ENCODE measurements around the gene PPP1R14C. TPM values are rescaled to one million over a fixed set of nuclear protein-coding genes. Genes with fewer than 3 reads are reported as not detected.

Gene PPP1R14C
- total RNA-seq, 1 donor from 2014 or later, result 0.46 TPM

DNA sequence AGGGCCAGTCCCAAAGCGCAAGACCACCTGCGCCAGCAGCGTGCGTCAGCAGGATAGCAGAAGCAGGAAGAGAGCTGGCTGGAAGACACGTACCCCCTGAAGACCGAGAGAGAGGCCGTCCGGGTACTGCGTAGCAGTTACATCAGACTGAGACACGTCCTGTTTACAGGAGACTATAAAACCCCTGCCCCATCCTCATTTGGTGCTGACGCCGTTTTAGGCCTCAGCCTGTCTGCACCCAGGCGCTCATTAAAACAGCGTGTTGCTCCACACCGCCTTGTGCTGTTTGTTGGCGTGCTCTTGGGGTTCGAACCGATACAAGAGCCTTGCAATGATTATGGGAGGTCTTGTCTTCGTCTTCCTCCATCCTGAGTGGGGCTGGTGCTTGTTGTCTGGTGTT, 42.1 kb upstream of the PPP1R14C start:
- H3K4me3 Mint-ChIP-seq (ENCODE audit: unreplicated experiment), result no peak overlapping the region
- H3K27ac Mint-ChIP-seq (ENCODE audit: unreplicated experiment), result no peak overlapping the region
- H3K9me3 Mint-ChIP-seq (ENCODE audit: unreplicated experiment), result no peaks in the 10 kb centered on the region
- no peak for DNase-seq (ENCODE audit: extremely low spot score, unreplicated experiment)
- H3K36me3 Mint-ChIP-seq (ENCODE audit: unreplicated experiment), result no peaks in the 10 kb centered on the region
- H3K27me3 Mint-ChIP-seq (ENCODE audit: unreplicated experiment), result peaks cover 22% of the 10 kb centered on the region
- H3K4me1 Mint-ChIP-seq (ENCODE audit: unreplicated experiment), result no peaks in the 10 kb centered on the region
- TF ChIP-seq, protein P1, sequence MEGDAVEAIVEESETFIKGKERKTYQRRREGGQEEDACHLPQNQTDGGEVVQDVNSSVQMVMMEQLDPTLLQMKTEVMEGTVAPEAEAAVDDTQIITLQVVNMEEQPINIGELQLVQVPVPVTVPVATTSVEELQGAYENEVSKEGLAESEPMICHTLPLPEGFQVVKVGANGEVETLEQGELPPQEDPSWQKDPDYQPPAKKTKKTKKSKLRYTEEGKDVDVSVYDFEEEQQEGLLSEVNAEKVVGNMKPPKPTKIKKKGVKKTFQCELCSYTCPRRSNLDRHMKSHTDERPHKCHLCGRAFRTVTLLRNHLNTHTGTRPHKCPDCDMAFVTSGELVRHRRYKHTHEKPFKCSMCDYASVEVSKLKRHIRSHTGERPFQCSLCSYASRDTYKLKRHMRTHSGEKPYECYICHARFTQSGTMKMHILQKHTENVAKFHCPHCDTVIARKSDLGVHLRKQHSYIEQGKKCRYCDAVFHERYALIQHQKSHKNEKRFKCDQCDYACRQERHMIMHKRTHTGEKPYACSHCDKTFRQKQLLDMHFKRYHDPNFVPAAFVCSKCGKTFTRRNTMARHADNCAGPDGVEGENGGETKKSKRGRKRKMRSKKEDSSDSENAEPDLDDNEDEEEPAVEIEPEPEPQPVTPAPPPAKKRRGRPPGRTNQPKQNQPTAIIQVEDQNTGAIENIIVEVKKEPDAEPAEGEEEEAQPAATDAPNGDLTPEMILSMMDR (IDR thresholded peaks at IDR 0.05), result no peak

DNA sequence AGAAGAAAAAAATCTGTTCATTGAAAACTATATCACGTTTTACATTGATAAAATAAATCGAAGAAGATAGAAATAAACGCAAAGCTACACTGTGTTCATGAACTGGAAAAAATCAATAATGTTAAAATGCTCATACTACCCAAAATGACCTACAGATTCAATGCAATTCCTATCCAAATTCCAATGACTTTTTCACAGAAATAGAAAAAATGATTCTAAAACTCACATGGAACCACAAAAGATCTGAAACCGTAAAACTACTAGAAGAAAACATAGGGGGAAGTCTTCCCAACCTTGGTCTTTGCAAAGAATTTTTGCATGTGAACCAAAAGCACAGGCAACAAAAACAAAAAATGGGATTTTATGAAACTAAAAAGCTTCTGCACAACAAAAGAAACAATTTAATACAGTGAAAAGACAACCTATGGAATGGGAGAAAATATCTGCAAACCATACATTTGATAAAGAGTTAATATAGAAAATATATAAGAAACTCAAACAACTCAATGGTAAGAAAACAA, 40.0 kb upstream of the PPP1R14C start:
- Mint-ChIP-seq H3K27ac (ENCODE audit: unreplicated experiment) (no peak overlapping the region), H3K9me3 (ENCODE audit: unreplicated experiment) (no peaks in the 10 kb centered on the region), H3K36me3 (ENCODE audit: unreplicated experiment) (no peaks in the 10 kb centered on the region), H3K27me3 (ENCODE audit: unreplicated experiment) (peaks cover 25% of the 10 kb centered on the region), H3K4me3 (ENCODE audit: unreplicated experiment) (no peak overlapping the region), H3K4me1 (ENCODE audit: unreplicated experiment) (no peaks in the 10 kb centered on the region)
- TF ChIP-seq, protein P1 (IDR thresholded peaks at IDR 0.05), result no peak
- no peak for DNase-seq (ENCODE audit: extremely low spot score, unreplicated experiment)

DNA sequence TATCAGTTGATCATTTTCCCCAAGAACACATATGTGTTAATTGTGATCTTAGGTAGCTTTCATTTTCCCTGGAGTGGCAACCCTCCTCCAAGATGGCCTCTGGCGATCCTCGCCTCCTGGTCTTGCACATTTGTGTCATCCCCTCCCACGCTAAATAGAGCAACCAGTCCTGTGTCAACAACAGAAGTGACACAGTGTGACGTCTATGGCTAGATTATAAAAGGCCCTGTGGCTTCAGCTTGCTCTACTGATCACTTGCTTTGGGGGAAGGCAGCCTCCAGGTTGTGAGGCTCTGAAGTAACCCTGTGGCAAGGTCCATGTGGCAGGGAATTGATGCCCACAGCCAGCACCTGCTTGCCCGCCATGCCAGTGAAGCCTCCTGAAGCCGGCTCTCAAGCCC, 30.6 kb upstream of the PPP1R14C start:
- Mint-ChIP-seq H3K27ac (ENCODE audit: unreplicated experiment) (no peak overlapping the region), H3K27me3 (ENCODE audit: unreplicated experiment) (peaks cover 7% of the 10 kb centered on the region), H3K4me1 (ENCODE audit: unreplicated experiment) (no peaks in the 10 kb centered on the region), H3K9me3 (ENCODE audit: unreplicated experiment) (no peaks in the 10 kb centered on the region), H3K4me3 (ENCODE audit: unreplicated experiment) (no peak overlapping the region), H3K36me3 (ENCODE audit: unreplicated experiment) (no peaks in the 10 kb centered on the region)
- no peak for DNase-seq (ENCODE audit: extremely low spot score, unreplicated experiment)
- TF ChIP-seq, protein P1 (IDR thresholded peaks at IDR 0.05), result no peak

DNA sequence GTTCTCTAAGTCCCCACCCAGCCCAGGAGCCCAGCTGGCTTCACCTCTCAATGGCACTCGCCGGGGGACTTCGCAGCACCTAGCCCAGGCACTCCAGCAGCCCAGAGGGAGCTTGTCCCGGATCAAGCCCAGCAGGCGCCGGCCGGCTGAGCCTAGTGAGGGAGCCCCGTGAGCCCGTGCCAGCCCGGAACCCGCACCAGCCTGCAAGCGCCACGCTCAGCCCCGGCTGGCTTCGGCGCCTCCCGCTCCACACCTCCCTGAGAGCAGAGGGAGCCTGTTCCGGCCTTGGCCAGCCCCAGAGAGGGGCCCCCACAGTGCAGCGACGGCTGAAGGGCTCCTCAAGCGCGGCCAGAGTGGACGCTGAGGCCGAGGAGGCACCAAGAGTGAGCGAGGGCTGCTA, 27.1 kb upstream of the PPP1R14C start:
- peaks cover 10% of the 10 kb centered on the region for H3K4me1 Mint-ChIP-seq (ENCODE audit: unreplicated experiment)
- DNase-seq (ENCODE audit: extremely low spot score, unreplicated experiment), result no peak
- TF ChIP-seq, protein P1 (IDR thresholded peaks at IDR 0.05), result no peak
- H3K9me3 Mint-ChIP-seq (ENCODE audit: unreplicated experiment), result no peaks in the 10 kb centered on the region
- H3K27me3 Mint-ChIP-seq (ENCODE audit: unreplicated experiment), result peaks cover 7% of the 10 kb centered on the region
- no peaks in the 10 kb centered on the region for H3K36me3 Mint-ChIP-seq (ENCODE audit: unreplicated experiment)
- H3K27ac Mint-ChIP-seq (ENCODE audit: unreplicated experiment), result no peak overlapping the region
- no peak overlapping the region for H3K4me3 Mint-ChIP-seq (ENCODE audit: unreplicated experiment)

DNA sequence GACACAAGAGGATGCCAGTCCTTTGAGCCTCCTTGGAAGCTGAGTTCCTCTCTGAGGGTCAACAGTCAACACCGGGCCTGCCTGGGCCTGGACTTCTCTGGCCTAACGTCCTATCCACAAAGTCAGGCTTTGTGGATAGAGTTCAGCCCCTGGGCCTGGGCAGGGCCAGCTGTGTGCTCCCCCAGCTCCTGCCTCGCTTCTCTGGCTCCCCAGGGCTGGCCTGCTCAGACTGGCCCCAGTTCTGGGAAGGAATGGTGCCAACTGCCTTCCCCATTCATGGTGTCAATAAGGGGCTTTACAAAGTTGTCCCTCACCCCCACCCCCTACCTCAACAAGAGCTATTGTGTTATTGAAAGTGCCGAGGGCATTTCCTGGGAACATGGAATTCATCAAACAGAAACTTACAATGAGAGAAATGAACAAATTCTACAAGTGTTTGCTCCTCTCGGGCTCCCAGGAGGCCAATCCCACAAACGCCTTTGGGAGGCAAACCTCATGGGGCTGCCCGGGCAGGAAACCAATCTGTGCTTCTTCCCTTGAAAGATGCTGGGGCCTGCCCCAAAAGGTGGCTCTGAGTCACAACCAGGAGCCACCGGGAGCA, 26.5 kb upstream of the PPP1R14C start:
- no peak overlapping the region for H3K4me3 Mint-ChIP-seq (ENCODE audit: unreplicated experiment)
- no peak for DNase-seq (ENCODE audit: extremely low spot score, unreplicated experiment)
- no peaks in the 10 kb centered on the region for H3K9me3 Mint-ChIP-seq (ENCODE audit: unreplicated experiment)
- no peak overlapping the region for H3K27ac Mint-ChIP-seq (ENCODE audit: unreplicated experiment)
- H3K36me3 Mint-ChIP-seq (ENCODE audit: unreplicated experiment), result no peaks in the 10 kb centered on the region
- H3K27me3 Mint-ChIP-seq (ENCODE audit: unreplicated experiment), result peaks cover 5% of the 10 kb centered on the region
- TF ChIP-seq, protein P1 (IDR thresholded peaks at IDR 0.05), result no peak
- peaks cover 10% of the 10 kb centered on the region for H3K4me1 Mint-ChIP-seq (ENCODE audit: unreplicated experiment)
